ENCODE results near the gene IL1RAP.

IL1RAP gene

DNA sequence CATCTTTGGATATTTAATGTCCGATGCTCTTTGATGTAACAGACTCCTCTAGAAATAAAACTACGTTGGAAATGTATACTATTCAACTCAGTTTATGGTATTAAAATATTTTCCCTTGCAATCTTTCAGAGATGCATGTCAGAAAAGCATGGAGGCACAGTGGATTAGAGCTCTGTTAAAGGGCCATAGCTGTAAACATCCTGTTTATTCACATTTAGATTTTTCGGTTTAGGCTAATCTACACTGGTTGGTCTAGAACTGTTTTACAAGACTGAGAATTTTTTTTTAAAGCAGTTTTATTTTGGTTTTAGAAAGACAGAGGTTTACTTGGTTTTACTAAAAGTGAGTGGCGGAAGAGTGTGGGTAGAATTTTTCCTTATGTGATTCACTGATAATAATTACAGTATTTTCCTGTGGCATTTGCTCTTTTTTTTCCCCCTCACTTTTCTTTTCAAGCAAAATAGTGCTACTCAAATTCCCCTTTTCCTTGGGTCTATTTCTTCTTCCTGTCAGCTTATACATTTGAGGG is 132.1 kb downstream of the IL1RAP start:
- TF ChIP-seq, protein P1, sequence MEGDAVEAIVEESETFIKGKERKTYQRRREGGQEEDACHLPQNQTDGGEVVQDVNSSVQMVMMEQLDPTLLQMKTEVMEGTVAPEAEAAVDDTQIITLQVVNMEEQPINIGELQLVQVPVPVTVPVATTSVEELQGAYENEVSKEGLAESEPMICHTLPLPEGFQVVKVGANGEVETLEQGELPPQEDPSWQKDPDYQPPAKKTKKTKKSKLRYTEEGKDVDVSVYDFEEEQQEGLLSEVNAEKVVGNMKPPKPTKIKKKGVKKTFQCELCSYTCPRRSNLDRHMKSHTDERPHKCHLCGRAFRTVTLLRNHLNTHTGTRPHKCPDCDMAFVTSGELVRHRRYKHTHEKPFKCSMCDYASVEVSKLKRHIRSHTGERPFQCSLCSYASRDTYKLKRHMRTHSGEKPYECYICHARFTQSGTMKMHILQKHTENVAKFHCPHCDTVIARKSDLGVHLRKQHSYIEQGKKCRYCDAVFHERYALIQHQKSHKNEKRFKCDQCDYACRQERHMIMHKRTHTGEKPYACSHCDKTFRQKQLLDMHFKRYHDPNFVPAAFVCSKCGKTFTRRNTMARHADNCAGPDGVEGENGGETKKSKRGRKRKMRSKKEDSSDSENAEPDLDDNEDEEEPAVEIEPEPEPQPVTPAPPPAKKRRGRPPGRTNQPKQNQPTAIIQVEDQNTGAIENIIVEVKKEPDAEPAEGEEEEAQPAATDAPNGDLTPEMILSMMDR (IDR thresholded peaks at IDR 0.05; ENCODE audit: borderline replicate concordance, insufficient read depth, low read depth, low read length): no peak
- H3K4me3 ChIP-seq (ENCODE audit: low read depth, low read length): no peak overlapping the region

DNA sequence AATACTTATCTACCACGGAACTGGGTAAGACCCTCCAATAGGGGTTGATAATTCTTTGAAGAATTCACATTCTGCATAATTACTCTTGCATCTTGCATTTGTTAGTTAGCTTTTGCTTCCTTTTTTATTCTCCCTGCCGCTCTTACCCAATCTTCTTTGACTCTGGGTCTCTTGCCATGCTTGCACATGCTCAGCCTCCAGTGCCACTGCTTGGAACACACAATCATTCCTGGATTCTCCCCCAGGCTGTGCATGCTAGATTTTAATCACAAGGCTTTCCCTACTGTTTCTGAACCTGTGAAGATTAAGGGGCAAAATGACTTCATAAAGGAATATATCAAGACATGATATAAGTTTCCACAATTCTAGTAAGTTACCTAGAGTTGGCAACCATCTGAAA is 133.1 kb downstream of the IL1RAP start:
- H3K4me3 ChIP-seq (ENCODE audit: low read depth, low read length): no peak overlapping the region
- TF ChIP-seq, protein P1 (IDR thresholded peaks at IDR 0.05; ENCODE audit: borderline replicate concordance, insufficient read depth, low read depth, low read length): no peak

DNA sequence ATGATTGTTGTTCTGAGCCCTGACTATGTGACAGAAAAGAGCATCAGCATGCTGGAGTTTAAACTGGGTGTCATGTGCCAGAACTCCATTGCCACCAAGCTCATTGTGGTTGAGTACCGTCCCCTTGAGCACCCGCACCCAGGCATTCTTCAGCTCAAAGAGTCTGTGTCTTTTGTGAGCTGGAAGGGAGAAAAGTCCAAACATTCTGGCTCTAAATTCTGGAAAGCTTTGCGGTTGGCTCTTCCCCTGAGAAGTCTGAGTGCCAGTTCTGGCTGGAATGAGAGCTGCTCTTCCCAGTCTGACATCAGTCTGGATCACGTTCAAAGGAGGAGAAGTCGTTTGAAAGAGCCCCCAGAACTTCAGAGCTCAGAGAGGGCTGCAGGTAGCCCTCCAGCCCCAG is 142.0 kb downstream of the IL1RAP start:
- no peak overlapping the region for H3K4me3 ChIP-seq (ENCODE audit: low read depth, low read length)
- TF ChIP-seq, protein P1 (IDR thresholded peaks at IDR 0.05; ENCODE audit: borderline replicate concordance, insufficient read depth, low read depth, low read length): no peak

DNA sequence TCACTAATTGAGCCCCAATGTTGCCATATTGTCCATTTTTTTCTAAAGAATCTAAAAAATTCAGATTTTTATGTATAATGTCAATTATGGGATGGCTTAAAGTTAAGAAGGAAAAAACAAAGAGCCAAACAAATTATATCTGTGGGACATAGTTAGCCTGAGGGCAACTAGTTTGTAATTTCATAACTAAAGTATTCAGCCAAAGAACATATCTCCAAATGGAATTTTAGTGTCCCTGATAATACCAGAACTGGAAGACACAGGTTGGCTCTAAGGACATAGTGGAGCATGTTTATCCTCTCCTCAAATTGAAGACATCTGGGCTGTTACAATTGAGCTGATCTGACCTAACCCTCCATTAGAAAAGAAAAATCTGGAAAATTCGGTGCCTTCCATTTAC is 144.2 kb downstream of the IL1RAP start:
- TF ChIP-seq, protein P1 (IDR thresholded peaks at IDR 0.05; ENCODE audit: borderline replicate concordance, insufficient read depth, low read depth, low read length): no peak
- H3K4me3 ChIP-seq (ENCODE audit: low read depth, low read length): no peak overlapping the region

DNA sequence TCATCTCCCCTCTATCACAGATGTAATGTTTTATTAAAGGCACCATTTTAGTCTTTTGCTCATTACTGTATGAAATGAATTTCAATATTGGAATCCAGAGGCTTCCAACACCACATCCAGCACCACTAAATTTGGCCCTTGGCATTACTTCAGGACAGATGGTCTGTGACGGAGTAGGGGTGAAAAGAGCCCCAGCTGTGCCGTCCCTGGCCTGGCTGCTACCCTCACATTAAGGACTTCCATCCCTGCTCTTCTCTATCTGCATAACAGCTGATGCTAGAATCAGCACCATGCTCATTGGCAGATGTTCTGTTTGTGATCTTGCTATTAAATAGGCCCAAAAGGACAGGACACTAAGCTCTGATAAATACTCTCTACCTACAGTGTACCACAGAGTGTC is 152.9 kb downstream of the IL1RAP start:
- TF ChIP-seq, protein P1 (IDR thresholded peaks at IDR 0.05; ENCODE audit: borderline replicate concordance, insufficient read depth, low read depth, low read length): no peak
- H3K4me3 ChIP-seq (ENCODE audit: low read depth, low read length): no peak overlapping the region

DNA sequence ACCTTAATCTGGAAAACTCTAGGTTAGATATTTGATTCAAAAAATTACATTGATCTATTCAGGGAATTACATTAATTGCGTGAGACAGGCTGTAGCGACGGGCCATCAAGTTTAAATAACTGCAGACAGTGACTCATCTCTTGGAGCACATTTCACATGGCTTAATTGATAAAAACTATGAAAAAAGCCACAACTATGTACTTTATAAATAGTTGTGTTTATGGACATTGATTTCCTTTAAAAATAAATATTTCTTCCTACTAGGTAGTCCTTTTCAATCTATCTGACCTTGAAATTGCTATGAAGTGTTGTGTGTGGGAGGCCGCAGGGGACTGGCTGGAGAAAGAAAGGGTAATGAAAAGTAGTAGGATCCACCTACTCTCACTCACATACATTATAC is 157.8 kb downstream of the IL1RAP start:
- H3K4me3 ChIP-seq (ENCODE audit: low read depth, low read length): no peak overlapping the region
- TF ChIP-seq, protein P1 (IDR thresholded peaks at IDR 0.05; ENCODE audit: borderline replicate concordance, insufficient read depth, low read depth, low read length): no peak

DNA sequence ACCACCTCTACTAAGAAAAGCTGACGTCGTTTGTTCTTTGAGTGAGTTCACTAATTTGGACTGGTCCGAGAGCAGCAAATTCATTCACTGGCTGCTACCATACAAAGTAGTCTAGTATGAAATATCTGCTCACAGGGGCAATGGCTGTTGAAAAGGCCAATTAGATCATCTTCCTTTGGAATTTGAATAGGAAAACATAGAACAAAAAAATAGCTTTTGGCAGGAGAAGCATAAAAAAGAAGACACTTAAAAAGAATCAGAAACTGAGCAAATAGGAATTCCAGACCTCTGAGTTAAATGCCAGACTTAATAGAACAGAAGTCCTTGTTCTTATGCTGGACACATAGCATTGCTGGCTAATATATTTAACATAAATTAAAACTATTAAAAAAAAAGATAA is 159.3 kb downstream of the IL1RAP start:
- H3K4me3 ChIP-seq (ENCODE audit: low read depth, low read length): no peak overlapping the region
- TF ChIP-seq, protein P1 (IDR thresholded peaks at IDR 0.05; ENCODE audit: borderline replicate concordance, insufficient read depth, low read depth, low read length): no peak
